ENCODE measurements around the gene SMR3B. TPM values are rescaled to one million over a fixed set of nuclear protein-coding genes. Genes with fewer than 3 reads are reported as not detected.

Gene SMR3B
- total RNA-seq, 1 experiment from 2014 or later = not detected

DNA sequence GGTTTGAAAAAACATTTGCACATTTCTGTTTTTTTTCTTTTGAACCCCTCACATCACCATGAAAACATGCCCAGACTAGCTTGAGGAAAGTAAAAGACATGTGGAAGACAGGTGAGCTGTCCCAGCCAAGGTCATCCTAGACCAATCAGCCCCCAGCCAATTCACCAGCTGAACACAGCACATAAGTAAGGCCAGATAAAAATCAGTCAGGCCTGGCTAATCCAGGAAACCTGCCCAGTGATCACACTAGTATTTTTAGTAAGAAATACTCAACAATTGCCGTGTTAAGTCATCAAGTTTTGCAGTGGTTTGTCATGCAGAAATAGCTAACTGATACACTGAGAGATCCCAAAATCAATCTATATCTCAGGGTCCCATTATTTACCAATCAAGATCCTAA is 26.7 kb upstream of the SMR3B start:
- Histone ChIP-seq H2BK20ac (ENCODE audit: low read depth, low read length, poor library complexity, severe bottlenecking) (no peak overlapping the region), H3K56ac (ENCODE audit: insufficient read length, low read depth, low read length) (no peak overlapping the region), H3K27ac (ENCODE audit: insufficient read length, low read depth, low read length) (no peak overlapping the region), H3T11ph (ENCODE audit: low read length) (no peak overlapping the region), H3K23ac (ENCODE audit: insufficient read length, low read depth, low read length) (no peak overlapping the region), H4K91ac (ENCODE audit: insufficient read length, low read depth, low read length) (no peak overlapping the region), H2BK15ac (ENCODE audit: low read depth, low read length) (no peak overlapping the region), H2AFZ (ENCODE audit: low read length) (no peak overlapping the region), H3K18ac (ENCODE audit: insufficient read length, low read depth, low read length) (no peak overlapping the region), H2BK5ac (ENCODE audit: insufficient read length, low read length) (no peak overlapping the region), H4K8ac (replicated peaks; ENCODE audit: insufficient read length, low read depth, low read length) (no peak overlapping the region), H3K79me1 (ENCODE audit: insufficient read depth, low read depth, low read length, poor library complexity, severe bottlenecking) (no peaks in the 10 kb centered on the region), H3K27me3 (ENCODE audit: insufficient read depth, low read length) (no peaks in the 10 kb centered on the region), H3K4ac (ENCODE audit: low read depth, low read length) (no peak overlapping the region), H4K5ac (ENCODE audit: insufficient read length, low read depth, low read length) (no peak overlapping the region), H3K23me2 (ENCODE audit: insufficient read length, low read depth, low read length, poor library complexity, severe bottlenecking) (no peaks in the 10 kb centered on the region), H2AK5ac (ENCODE audit: insufficient read length, low read length) (no peak overlapping the region), H3K9ac (ENCODE audit: extremely low read depth, insufficient read length, low read length) (no peak overlapping the region), H3K9me3 (ENCODE audit: control insufficient read depth, low read depth, low read length) (no peaks in the 10 kb centered on the region), H3K4me2 (ENCODE audit: insufficient read depth, insufficient read length, low read length) (no peak overlapping the region), H3K4me1 (ENCODE audit: insufficient read depth, low read length) (no peaks in the 10 kb centered on the region), H2BK120ac (ENCODE audit: low read depth, low read length, poor library complexity, severe bottlenecking) (no peak overlapping the region), H4K20me1 (ENCODE audit: control insufficient read depth, insufficient read depth, insufficient read length) (no peaks in the 10 kb centered on the region), H3K14ac (ENCODE audit: insufficient read depth, low read length) (no peak overlapping the region), H2BK12ac (ENCODE audit: insufficient read length, low read depth, low read length) (no peak overlapping the region), H3K79me2 (ENCODE audit: insufficient read depth, low read length) (no peaks in the 10 kb centered on the region)
- TF ChIP-seq, protein P1, sequence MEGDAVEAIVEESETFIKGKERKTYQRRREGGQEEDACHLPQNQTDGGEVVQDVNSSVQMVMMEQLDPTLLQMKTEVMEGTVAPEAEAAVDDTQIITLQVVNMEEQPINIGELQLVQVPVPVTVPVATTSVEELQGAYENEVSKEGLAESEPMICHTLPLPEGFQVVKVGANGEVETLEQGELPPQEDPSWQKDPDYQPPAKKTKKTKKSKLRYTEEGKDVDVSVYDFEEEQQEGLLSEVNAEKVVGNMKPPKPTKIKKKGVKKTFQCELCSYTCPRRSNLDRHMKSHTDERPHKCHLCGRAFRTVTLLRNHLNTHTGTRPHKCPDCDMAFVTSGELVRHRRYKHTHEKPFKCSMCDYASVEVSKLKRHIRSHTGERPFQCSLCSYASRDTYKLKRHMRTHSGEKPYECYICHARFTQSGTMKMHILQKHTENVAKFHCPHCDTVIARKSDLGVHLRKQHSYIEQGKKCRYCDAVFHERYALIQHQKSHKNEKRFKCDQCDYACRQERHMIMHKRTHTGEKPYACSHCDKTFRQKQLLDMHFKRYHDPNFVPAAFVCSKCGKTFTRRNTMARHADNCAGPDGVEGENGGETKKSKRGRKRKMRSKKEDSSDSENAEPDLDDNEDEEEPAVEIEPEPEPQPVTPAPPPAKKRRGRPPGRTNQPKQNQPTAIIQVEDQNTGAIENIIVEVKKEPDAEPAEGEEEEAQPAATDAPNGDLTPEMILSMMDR (conservative IDR thresholded peaks at IDR 0.05) = no peak
- no peak for DNase-seq
- no peaks in the 10 kb centered on the region for H3K9me3 Mint-ChIP-seq
- no peaks in the 10 kb centered on the region for H3K36me3 Mint-ChIP-seq (ENCODE audit: insufficient read depth in 1 of 3, low read depth in 3 of 3)
- H3K4me1 Mint-ChIP-seq = peaks cover 3 to 7% of the 10 kb centered on the region in 2 experiments; a peak in 3 of 4 replicates
- H3K27me3 Mint-ChIP-seq (ENCODE audit: low read depth) = no peaks in the 10 kb centered on the region
- H3K27ac Mint-ChIP-seq = no peak overlapping the region; a peak in 1 of 7 replicates
- H3K4me3 Mint-ChIP-seq = no peak overlapping the region
- no CpG with 5 or more reads among the region's 1 CpG for WGBS (ENCODE audit: extremely low coverage, insufficient read length, low lambda C conversion rate)

Measured in H9 (cell line).